A673 (cell line): ENCODE data around the gene USP40. TPM values are rescaled to one million over a fixed set of nuclear protein-coding genes. Genes with fewer than 3 reads are reported as not detected.

ENCODE experiments used
- BruUV-seq: library from RNA; stranded (reverse); fragments of 400-500 nt; replicated peaks from 2 replicates; lab custom pipeline; 2021; lab: Mats Ljungman, UMichigan
- CTCF ChIA-PET: fragments of 300-600 bp; sonication (Branson Sonifier 250); formaldehyde crosslinking; loops from one replicate; lab custom pipeline; 2022; ENCODE audit warnings: antibody characterized with exemption; lab: Charles Lee
- POLR2A ChIA-PET: fragments of 300-600 bp; sonication (Branson Sonifier 250); formaldehyde crosslinking; loops from one replicate; lab custom pipeline; 2022; ENCODE audit warnings: antibody characterized with exemption; ENCODE audit not compliant: low non-redundant PET; lab: Charles Lee
- DNase-seq: peaks from one replicate; pipeline ENCODE4 v3.0.0-alpha.2; 2015; ENCODE audit warnings: low spot score
- H3K27ac ChIP-seq: fragments of 200-600 bp; sonication (generic); 2 replicates; pipeline ENCODE4 v1.5.1; 2016; ENCODE audit warnings: mixed run types, low read depth, mild to moderate bottlenecking, mixed read lengths, antibody characterized with exemption, low read length; ENCODE audit not compliant: poor library complexity, severe bottlenecking
- H3K27me3 ChIP-seq: fragments of 200-600 bp; sonication (generic); replicated peaks from 2 replicates; pipeline ENCODE4 v1.6.1; 2017; ENCODE audit warnings: mixed run types, low read depth, mild to moderate bottlenecking, mixed read lengths, antibody characterized with exemption, low read length; ENCODE audit not compliant: insufficient read depth, poor library complexity
- H3K36me3 ChIP-seq: fragments of 200-600 bp; sonication (generic); 2 replicates; pipeline ENCODE4 v1.6.1; 2016; ENCODE audit warnings: mixed run types, mild to moderate bottlenecking, mixed read lengths, antibody characterized with exemption, low read length; ENCODE audit not compliant: insufficient read depth, poor library complexity, severe bottlenecking
- H3K4me1 ChIP-seq: fragments of 200-600 bp; sonication (generic); 2 replicates; pipeline ENCODE4 v1.6.1; 2017; ENCODE audit warnings: mixed run types, mild to moderate bottlenecking, mixed read lengths, antibody characterized with exemption, low read length; ENCODE audit not compliant: insufficient read depth, poor library complexity, severe bottlenecking
- H3K4me3 ChIP-seq: fragments of 200-600 bp; sonication (generic); 2 replicates; pipeline ENCODE4 v1.5.1; 2016; ENCODE audit warnings: low read depth, mixed run types, mild to moderate bottlenecking, mixed read lengths, low read length; ENCODE audit not compliant: poor library complexity, severe bottlenecking
- H3K9me3 ChIP-seq: fragments of 200-600 bp; sonication (generic); 2 replicates; pipeline ENCODE4 v1.6.1; 2016; ENCODE audit warnings: mixed run types, low read depth, mild to moderate bottlenecking, mixed read lengths, antibody characterized with exemption, low read length; ENCODE audit not compliant: poor library complexity, severe bottlenecking
- CTCF ChIP-seq: fragments of 300-800, 200-600 bp; sonication (generic); conservative IDR thresholded peaks from 2 replicates; pipeline ENCODE4 v1.5.1; 2017; ENCODE audit warnings: low read depth, mild to moderate bottlenecking, antibody characterized with exemption, low read length, moderate library complexity, mixed read lengths
- EZH2 ChIP-seq: fragments of 200-600 bp; sonication (generic); IDR thresholded peaks from 2 replicates; pipeline ENCODE4 v1.6.1; 2017; ENCODE audit warnings: borderline replicate concordance, low read depth, mild to moderate bottlenecking, mixed read lengths, antibody characterized with exemption, low read length; ENCODE audit not compliant: poor library complexity, severe bottlenecking
- intact Hi-C: fragments of 100-400 bp; cut with micrococcal nuclease; formaldehyde crosslinking; loops from one replicate; pipeline ENCODE4 v1.10.0; 2022; ENCODE audit not compliant: unreplicated experiment
- total RNA-seq: library from RNA; stranded (reverse); gene quantifications from 2 replicates; pipeline ENCODE4 v1.2.3, GENCODE V29; 2021

Gene USP40
- total RNA-seq, 1 experiment from 2014 or later = 29.6 TPM

GRCh38 chr2:233546101-233546500 lies 20.5 kb downstream of the USP40 start:
- no TSS peak for BruUV-seq

GRCh38 chr2:233544200-233544610 lies 22.4 kb downstream of the USP40 start:
- POLR2A ChIA-PET = no interaction called here
- Histone ChIP-seq H3K4me3 (no peak overlapping the region), H3K4me1 (no peaks in the 10 kb centered on the region), H3K9me3 (no peaks in the 10 kb centered on the region), H3K36me3 (peaks cover 6% of the 10 kb centered on the region), H3K27ac (no peak overlapping the region), H3K27me3 (no peaks in the 10 kb centered on the region)
- BruUV-seq = no TSS peak
- no peak for TF ChIP-seq CTCF
- TF ChIP-seq EZH2 = no peak
- CTCF ChIA-PET = no interaction called here
- intact Hi-C loops = no loop called here
- no peak for DNase-seq

More at GRCh38 chr2:233546101-233546500, 20.5 kb downstream of the USP40 start:
- intact Hi-C loops = no loop called here
- POLR2A ChIA-PET = no interaction called here
- Histone ChIP-seq H3K4me1 (no peaks in the 10 kb centered on the region), H3K9me3 (no peaks in the 10 kb centered on the region), H3K27ac (no peak overlapping the region), H3K4me3 (no peak overlapping the region), H3K27me3 (no peaks in the 10 kb centered on the region), H3K36me3 (peaks cover 6% of the 10 kb centered on the region)
- TF ChIP-seq EZH2 (no peak), CTCF (no peak)
- CTCF ChIA-PET = no interaction called here
- no peak for DNase-seq

GRCh38 chr2:233542507-233542906 lies 24.1 kb downstream of the USP40 start:
- H3K4me1 ChIP-seq = no peaks in the 10 kb centered on the region
- H3K27ac ChIP-seq = no peak overlapping the region
- no peak for DNase-seq
- H3K4me3 ChIP-seq = no peak overlapping the region
- no peak for TF ChIP-seq EZH2
- no peak for TF ChIP-seq CTCF
- no peaks in the 10 kb centered on the region for H3K36me3 ChIP-seq
- POLR2A ChIA-PET = no interaction called here
- no TSS peak for BruUV-seq
- H3K9me3 ChIP-seq = no peaks in the 10 kb centered on the region
- CTCF ChIA-PET = no interaction called here
- H3K27me3 ChIP-seq = no peaks in the 10 kb centered on the region
- intact Hi-C loops = no loop called here
